ENCODE data around the gene PRUNE2. TPM values are rescaled to one million over a fixed set of nuclear protein-coding genes. Genes with fewer than 3 reads are reported as not detected.

Gene PRUNE2
- total RNA-seq, 2 experiments from 2014 or later = 0.23 to 0.42 TPM

- no peak overlapping the region for H3K4me3 Mint-ChIP-seq
- ChIA-PET POLR2A (no interaction called here), CTCF (interaction anchor here (0.9 to 1.7 kb wide), 4 partner anchors 10 to 109 kb away, joined by 3 to 6 read pairs (median 3); no protein-coding TSS in a partner anchor)
- H3K27me3 Mint-ChIP-seq = peaks cover 16% of the 10 kb centered on the region
- H3K9me3 Mint-ChIP-seq = no peaks in the 10 kb centered on the region
- no peak for DNase-seq
- H3K36me3 Mint-ChIP-seq (ENCODE audit: low read depth) = no peaks in the 10 kb centered on the region
- no peak overlapping the region for H3K27ac Mint-ChIP-seq
- peaks cover 14% of the 10 kb centered on the region for H3K4me1 Mint-ChIP-seq
Observed at GRCh38 chr9:76700916-76701315, 205.0 kb downstream of the PRUNE2 start.

GRCh38 chr9:76699971-76700370 is 205.9 kb downstream of the PRUNE2 start:
- H3K36me3 Mint-ChIP-seq (ENCODE audit: low read depth) = no peaks in the 10 kb centered on the region
- ChIA-PET POLR2A (no interaction called here), CTCF (interaction anchor here (1.4 to 1.7 kb wide), 2 partner anchors 9 to 35 kb away, joined by 3 to 6 read pairs; no protein-coding TSS in a partner anchor)
- DNase-seq = no peak
- no peak overlapping the region for H3K27ac Mint-ChIP-seq
- H3K4me3 Mint-ChIP-seq = no peak overlapping the region
- peaks cover 12% of the 10 kb centered on the region for H3K4me1 Mint-ChIP-seq
- no peaks in the 10 kb centered on the region for H3K9me3 Mint-ChIP-seq
- H3K27me3 Mint-ChIP-seq = peaks cover 24% of the 10 kb centered on the region

GRCh38 chr9:76697554-76697953 is 208.4 kb downstream of the PRUNE2 start:
- Mint-ChIP-seq H3K4me3 (no peak overlapping the region), H3K27me3 (peaks cover 25% of the 10 kb centered on the region), H3K4me1 (no peaks in the 10 kb centered on the region), H3K9me3 (no peaks in the 10 kb centered on the region), H3K27ac (no peak overlapping the region), H3K36me3 (ENCODE audit: low read depth) (no peaks in the 10 kb centered on the region)
- ChIA-PET POLR2A (no interaction called here), CTCF (no interaction called here)
- DNase-seq = no peak

- CTCF ChIA-PET = no interaction called here
- POLR2A ChIA-PET = no interaction called here
- Mint-ChIP-seq H3K27me3 (peaks cover 28% of the 10 kb centered on the region), H3K27ac (no peak overlapping the region), H3K9me3 (no peaks in the 10 kb centered on the region), H3K4me1 (peaks cover 2% of the 10 kb centered on the region), H3K36me3 (ENCODE audit: low read depth) (no peaks in the 10 kb centered on the region), H3K4me3 (no peak overlapping the region)
- no peak for DNase-seq
Observed at GRCh38 chr9:76697081-76697480, 208.8 kb downstream of the PRUNE2 start.

GRCh38 chr9:76693912-76694311 is 212.0 kb downstream of the PRUNE2 start:
- no peak overlapping the region for H3K27ac Mint-ChIP-seq
- H3K36me3 Mint-ChIP-seq (ENCODE audit: low read depth) = no peaks in the 10 kb centered on the region
- H3K9me3 Mint-ChIP-seq = no peaks in the 10 kb centered on the region
- CTCF ChIA-PET = no interaction called here
- H3K4me3 Mint-ChIP-seq = no peak overlapping the region
- POLR2A ChIA-PET = no interaction called here
- peaks cover 8% of the 10 kb centered on the region for H3K4me1 Mint-ChIP-seq
- DNase-seq = no peak
- H3K27me3 Mint-ChIP-seq = peaks cover 38% of the 10 kb centered on the region

GRCh38 chr9:76692458-76693129 is 213.3 kb downstream of the PRUNE2 start:
- ChIA-PET CTCF (interaction anchor here (0.7 kb wide), 1 partner anchor 13 kb away, joined by 4 read pairs; no protein-coding TSS in a partner anchor), POLR2A (no interaction called here)
- Mint-ChIP-seq H3K36me3 (ENCODE audit: low read depth) (no peaks in the 10 kb centered on the region), H3K4me3 (no peak overlapping the region), H3K4me1 (peaks cover 8% of the 10 kb centered on the region), H3K9me3 (no peaks in the 10 kb centered on the region), H3K27me3 (peaks cover 32% of the 10 kb centered on the region), H3K27ac (no peak overlapping the region)
- no peak for DNase-seq

GRCh38 chr9:76691517-76692313 is 214.2 kb downstream of the PRUNE2 start:
- ChIA-PET CTCF (interaction anchor here (0.8 to 1.2 kb wide), 2 partner anchors 9 to 22 kb away, joined by 3 to 6 read pairs; no protein-coding TSS in a partner anchor), POLR2A (no interaction called here)
- no peak for DNase-seq
- Mint-ChIP-seq H3K4me3 (peak overlapping the region; percentile 49), H3K4me1 (peaks cover 8% of the 10 kb centered on the region), H3K27ac (no peak overlapping the region), H3K36me3 (ENCODE audit: low read depth) (no peaks in the 10 kb centered on the region), H3K27me3 (peaks cover 32% of the 10 kb centered on the region), H3K9me3 (no peaks in the 10 kb centered on the region)

GRCh38 chr9:76690973-76691370 is 214.9 kb downstream of the PRUNE2 start:
- peaks cover 8% of the 10 kb centered on the region for H3K4me1 Mint-ChIP-seq
- no peaks in the 10 kb centered on the region for H3K9me3 Mint-ChIP-seq
- H3K27me3 Mint-ChIP-seq = peaks cover 32% of the 10 kb centered on the region
- POLR2A ChIA-PET = no interaction called here
- no peak for DNase-seq
- CTCF ChIA-PET = interaction anchor here (1.2 kb wide), 1 partner anchor 10 kb away, joined by 6 read pairs; no protein-coding TSS in a partner anchor
- no peaks in the 10 kb centered on the region for H3K36me3 Mint-ChIP-seq (ENCODE audit: low read depth)
- no peak overlapping the region for H3K27ac Mint-ChIP-seq
- no peak overlapping the region for H3K4me3 Mint-ChIP-seq

- H3K36me3 Mint-ChIP-seq (ENCODE audit: low read depth) = no peaks in the 10 kb centered on the region
- H3K4me1 Mint-ChIP-seq = peaks cover 8% of the 10 kb centered on the region
- H3K4me3 Mint-ChIP-seq = no peak overlapping the region
- DNase-seq = no peak
- H3K9me3 Mint-ChIP-seq = no peaks in the 10 kb centered on the region
- H3K27ac Mint-ChIP-seq = no peak overlapping the region
- H3K27me3 Mint-ChIP-seq = peaks cover 29% of the 10 kb centered on the region
- CTCF ChIA-PET = interaction anchor here (0.7 to 1.6 kb wide), 4 partner anchors 10 to 297 kb away, joined by 3 to 6 read pairs (median 6); partner anchors contain the start of gene RFK
- POLR2A ChIA-PET = no interaction called here
Observed at GRCh38 chr9:76690246-76690972, 215.5 kb downstream of the PRUNE2 start.

GRCh38 chr9:76688471-76689238 is 217.3 kb downstream of the PRUNE2 start:
- Mint-ChIP-seq H3K4me1 (peaks cover 8% of the 10 kb centered on the region), H3K27me3 (peaks cover 24% of the 10 kb centered on the region), H3K27ac (no peak overlapping the region), H3K9me3 (no peaks in the 10 kb centered on the region), H3K36me3 (ENCODE audit: low read depth) (no peaks in the 10 kb centered on the region), H3K4me3 (no peak overlapping the region)
- ChIA-PET POLR2A (no interaction called here), CTCF (interaction anchor here (0.6 kb wide), 1 partner anchor 295 kb away, joined by 4 read pairs; the partner anchor contains the start of gene RFK)
- no peak for DNase-seq

- H3K27me3 Mint-ChIP-seq = peaks cover 24% of the 10 kb centered on the region
- peaks cover 8% of the 10 kb centered on the region for H3K4me1 Mint-ChIP-seq
- CTCF ChIA-PET = no interaction called here
- no peaks in the 10 kb centered on the region for H3K36me3 Mint-ChIP-seq (ENCODE audit: low read depth)
- no peak overlapping the region for H3K27ac Mint-ChIP-seq
- POLR2A ChIA-PET = no interaction called here
- no peaks in the 10 kb centered on the region for H3K9me3 Mint-ChIP-seq
- DNase-seq = no peak
- H3K4me3 Mint-ChIP-seq = no peak overlapping the region
Observed at GRCh38 chr9:76687861-76688391, 218.0 kb downstream of the PRUNE2 start.

- H3K36me3 Mint-ChIP-seq (ENCODE audit: low read depth) = no peaks in the 10 kb centered on the region
- H3K9me3 Mint-ChIP-seq = no peaks in the 10 kb centered on the region
- DNase-seq = no peak
- peaks cover 3% of the 10 kb centered on the region for H3K4me1 Mint-ChIP-seq
- CTCF ChIA-PET = no interaction called here
- no peak overlapping the region for H3K4me3 Mint-ChIP-seq
- H3K27ac Mint-ChIP-seq = no peak overlapping the region
- H3K27me3 Mint-ChIP-seq = peaks cover 17% of the 10 kb centered on the region
- POLR2A ChIA-PET = no interaction called here
Observed at GRCh38 chr9:76686756-76687155, 219.2 kb downstream of the PRUNE2 start.

Data from activated CD4-positive, alpha-beta T cell treated with anti-CD3 and anti-CD28 coated beads, Interleukin-2, amount 10 ng/mL, durations not matched to agents 7 days and 5 days (primary cell).